Upper lobe of right lung (tissue), 1 donor: ENCODE data around the gene ARL4A. TPM values are rescaled to one million over a fixed set of nuclear protein-coding genes. Genes with fewer than 3 reads are reported as not detected.

ENCODE experiments used
- ATAC-seq: fragments of 200-7000 bp; cut with Tn5 transposase; one replicate; pipeline ENCODE4 v1.9.1; 2020; ENCODE audit warnings: mild to moderate bottlenecking, moderate library complexity
- DNase-seq: peaks from one replicate; pipeline ENCODE4 v3.0.0-alpha.2; 2020
- H3K27ac ChIP-seq: fragments of 200-600 bp; one replicate; pipeline ENCODE4 v1.8.0; 2022
- H3K27me3 ChIP-seq: fragments of 200-600 bp; one replicate; pipeline ENCODE4 v1.8.0; 2022; ENCODE audit warnings: mild to moderate bottlenecking
- H3K36me3 ChIP-seq: fragments of 200-600 bp; one replicate; pipeline ENCODE4 v1.8.0; 2022
- H3K4me1 ChIP-seq: fragments of 200-600 bp; one replicate; pipeline ENCODE4 v1.8.0; 2022
- H3K4me3 ChIP-seq: fragments of 200-600 bp; one replicate; pipeline ENCODE4 v1.8.0; 2022; ENCODE audit warnings: mild to moderate bottlenecking
- H3K9me3 ChIP-seq: fragments of 200-600 bp; one replicate; pipeline ENCODE4 v1.8.0; 2022
- CTCF ChIP-seq: fragments of 200-600 bp; IDR thresholded peaks from one replicate; pipeline ENCODE4 v1.8.0; 2022; ENCODE audit warnings: antibody characterized with exemption
- intact Hi-C: fragments of 100-400 bp; cut with DNase I; formaldehyde crosslinking; loops from one replicate; pipeline ENCODE4 v1.11.0; 2022
- total RNA-seq: library from RNA; stranded (reverse); fragmentation: NEBNext Ultra II Directional; extraction: Animal tissue kit (Norgen Biotek cat#: 25700); gene quantifications from one replicate; pipeline ENCODE4 v1.2.1, GENCODE V29; 2021
- donor health status: DM: no; HTN: yes; CAD: no; lungs with severe emphysema.

The ARL4A gene
- total RNA-seq, 1 donor from 2014 or later = 35.6 TPM

- Histone ChIP-seq H3K36me3 (no peaks in the 10 kb centered on the region), H3K4me1 (peaks cover 10% of the 10 kb centered on the region), H3K4me3 (no peak overlapping the region), H3K27me3 (no peaks in the 10 kb centered on the region), H3K27ac (no peak overlapping the region), H3K9me3 (no peaks in the 10 kb centered on the region)
- DNase-seq (no peak), ATAC-seq (no peak)
- TF ChIP-seq CTCF = no peak
- intact Hi-C loops = no loop called here
Observed at GRCh38 chr7:12726908-12727307, 39.5 kb downstream of the ARL4A start.

GRCh38 chr7:12727455-12728191, 40.2 kb downstream of the ARL4A start:
- Histone ChIP-seq H3K4me3 (no peak overlapping the region), H3K4me1 (peaks cover 10% of the 10 kb centered on the region), H3K36me3 (no peaks in the 10 kb centered on the region), H3K27me3 (no peaks in the 10 kb centered on the region), H3K9me3 (no peaks in the 10 kb centered on the region), H3K27ac (no peak overlapping the region)
- intact Hi-C loops = no loop called here
- DNase-seq (no peak), ATAC-seq (no peak)
- TF ChIP-seq CTCF = no peak

- DNase-seq (no peak), ATAC-seq (no peak)
- peaks cover 10% of the 10 kb centered on the region for H3K4me1 ChIP-seq
- H3K9me3 ChIP-seq = no peaks in the 10 kb centered on the region
- intact Hi-C loops = no loop called here
- no peaks in the 10 kb centered on the region for H3K36me3 ChIP-seq
- H3K27me3 ChIP-seq = no peaks in the 10 kb centered on the region
- H3K27ac ChIP-seq = no peak overlapping the region
- H3K4me3 ChIP-seq = no peak overlapping the region
- TF ChIP-seq CTCF = no peak
Observed at GRCh38 chr7:12728192-12728538, 40.7 kb downstream of the ARL4A start.

GRCh38 chr7:12729112-12729511, 41.7 kb downstream of the ARL4A start:
- ATAC-seq = peak; percentile 58
- no peaks in the 10 kb centered on the region for H3K36me3 ChIP-seq
- intact Hi-C loops = no loop called here
- no peak for TF ChIP-seq CTCF
- H3K9me3 ChIP-seq = no peaks in the 10 kb centered on the region
- DNase-seq = peak; percentile 69
- no peak overlapping the region for H3K27ac ChIP-seq
- H3K4me3 ChIP-seq = no peak overlapping the region
- H3K27me3 ChIP-seq = no peaks in the 10 kb centered on the region
- H3K4me1 ChIP-seq = peaks cover 10% of the 10 kb centered on the region

- Histone ChIP-seq H3K27me3 (no peaks in the 10 kb centered on the region), H3K4me3 (no peak overlapping the region), H3K9me3 (no peaks in the 10 kb centered on the region), H3K4me1 (peaks cover 10% of the 10 kb centered on the region), H3K36me3 (no peaks in the 10 kb centered on the region), H3K27ac (no peak overlapping the region)
- TF ChIP-seq CTCF = no peak
- ATAC-seq = peak; percentile 26
- no peak for DNase-seq
- intact Hi-C loops = no loop called here
Observed at GRCh38 chr7:12730523-12730922, 43.1 kb downstream of the ARL4A start.

GRCh38 chr7:12731214-12731656, 43.8 kb downstream of the ARL4A start:
- Histone ChIP-seq H3K9me3 (no peaks in the 10 kb centered on the region), H3K36me3 (no peaks in the 10 kb centered on the region), H3K4me1 (peaks cover 10% of the 10 kb centered on the region), H3K27ac (no peak overlapping the region), H3K4me3 (no peak overlapping the region), H3K27me3 (no peaks in the 10 kb centered on the region)
- DNase-seq (no peak), ATAC-seq (no peak)
- intact Hi-C loops = no loop called here
- no peak for TF ChIP-seq CTCF
